ENCODE measurements around the gene CFAP100.

- TF ChIP-seq, protein P1, sequence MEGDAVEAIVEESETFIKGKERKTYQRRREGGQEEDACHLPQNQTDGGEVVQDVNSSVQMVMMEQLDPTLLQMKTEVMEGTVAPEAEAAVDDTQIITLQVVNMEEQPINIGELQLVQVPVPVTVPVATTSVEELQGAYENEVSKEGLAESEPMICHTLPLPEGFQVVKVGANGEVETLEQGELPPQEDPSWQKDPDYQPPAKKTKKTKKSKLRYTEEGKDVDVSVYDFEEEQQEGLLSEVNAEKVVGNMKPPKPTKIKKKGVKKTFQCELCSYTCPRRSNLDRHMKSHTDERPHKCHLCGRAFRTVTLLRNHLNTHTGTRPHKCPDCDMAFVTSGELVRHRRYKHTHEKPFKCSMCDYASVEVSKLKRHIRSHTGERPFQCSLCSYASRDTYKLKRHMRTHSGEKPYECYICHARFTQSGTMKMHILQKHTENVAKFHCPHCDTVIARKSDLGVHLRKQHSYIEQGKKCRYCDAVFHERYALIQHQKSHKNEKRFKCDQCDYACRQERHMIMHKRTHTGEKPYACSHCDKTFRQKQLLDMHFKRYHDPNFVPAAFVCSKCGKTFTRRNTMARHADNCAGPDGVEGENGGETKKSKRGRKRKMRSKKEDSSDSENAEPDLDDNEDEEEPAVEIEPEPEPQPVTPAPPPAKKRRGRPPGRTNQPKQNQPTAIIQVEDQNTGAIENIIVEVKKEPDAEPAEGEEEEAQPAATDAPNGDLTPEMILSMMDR (IDR thresholded peaks at IDR 0.05): no peak
- TF ChIP-seq POLR2A (IDR thresholded peaks at IDR 0.05): no peak
Observed at GRCh38 chr3:126431103-126431534, 36.4 kb downstream of the CFAP100 start.

Measured in thyroid gland (tissue), 4 donors.